Measurements from ENCODE around the gene TMEM150B. TPM values are rescaled to one million over a fixed set of nuclear protein-coding genes. Genes with fewer than 3 reads are reported as not detected.

The TMEM150B gene
- total and polyA plus RNA-seq, 2 experiments from 2014 or later = 0.29 TPM; not detected in 1

GRCh38 chr19:55266404-55266803, 58.7 kb downstream of the TMEM150B start:
- TF ChIP-seq EZH2phosphoT487 (IDR thresholded peaks at IDR 0.05; ENCODE audit: unreplicated experiment) (no peak), STAT1 (IDR thresholded peaks at IDR 0.05; ENCODE audit: unreplicated experiment) (no peak), JUNB (IDR thresholded peaks at IDR 0.05; ENCODE audit: unreplicated experiment) (no peak), CREB1 (CRISPR knock-in tag; IDR thresholded peaks at IDR 0.05; ENCODE audit: low read depth) (no peak), POLR2AphosphoS5 (IDR thresholded peaks at IDR 0.05; ENCODE audit: low read depth) (no peak), ZNF114 (CRISPR knock-in tag; IDR thresholded peaks at IDR 0.05) (no peak), REST (IDR thresholded peaks at IDR 0.05; ENCODE audit: unreplicated experiment) (no peak), CTCF (conservative IDR thresholded peaks at IDR 0.05; ENCODE audit: low read depth in 2 of 2) (no peak), NANOG (IDR thresholded peaks at IDR 0.05; ENCODE audit: borderline replicate concordance) (no peak), ETS1 (IDR thresholded peaks at IDR 0.05) (no peak), EZH2 (IDR thresholded peaks at IDR 0.05; ENCODE audit: low read depth, unreplicated experiment) (no peak), ZNF462 (CRISPR knock-in tag; IDR thresholded peaks at IDR 0.05) (no peak), ZNF331 (CRISPR knock-in tag; IDR thresholded peaks at IDR 0.05; ENCODE audit: low read depth) (no peak)
- 0 out of 2 replicates have a peak, but pooled peaks cover 4% of the 10 kb centered on the region for H3K9me2 ChIP-seq (ENCODE audit: insufficient read depth)
- no peaks in the 10 kb centered on the region for H3K4me1 ChIP-seq (ENCODE audit: insufficient read depth)
- H3K36me3 Mint-ChIP-seq (ENCODE audit: low read depth) = peaks cover 15% of the 10 kb centered on the region
- H3K4me3 Mint-ChIP-seq = no peak overlapping the region; the same call in 2 of the 3 replicates
- H2AFZ ChIP-seq = no peak overlapping the region
- no peak for ATAC-seq
- peaks cover 11% of the 10 kb centered on the region for H3K9me3 Mint-ChIP-seq
- H3K27me3 Mint-ChIP-seq (ENCODE audit: insufficient read depth, low read depth, poor library complexity) = no peaks in the 10 kb centered on the region
- no peaks in the 10 kb centered on the region for H3K27me3 ChIP-seq (ENCODE audit: insufficient read depth)
- DNase-seq (ENCODE audit: low spot score) = no peak
- no peaks in the 10 kb centered on the region; the same call in 1 of the 2 replicates for H4K20me1 ChIP-seq (replicated peaks; ENCODE audit: insufficient read depth)
- no peak overlapping the region for H3K27ac ChIP-seq (ENCODE audit: low read depth)
- H3F3A ChIP-seq (replicated peaks; ENCODE audit: low read depth) = peaks cover 6% of the 10 kb centered on the region; the same call in 1 of the 2 replicates
- no peak overlapping the region for H3K4me2 ChIP-seq
- no peaks in the 10 kb centered on the region for H3K36me3 ChIP-seq (ENCODE audit: insufficient read depth)
- H3K27ac Mint-ChIP-seq = no peak overlapping the region
- H3K4me1 Mint-ChIP-seq = peaks cover 7% of the 10 kb centered on the region
- H3K4me3 ChIP-seq = no peak overlapping the region
- 0 out of 2 replicates have a peak, but pooled peaks cover 4% of the 10 kb centered on the region for H3K79me2 ChIP-seq (replicated peaks; ENCODE audit: insufficient read depth)

Measured in GM23338 (cell line).